Measurements from ENCODE around the gene ST3GAL2.

DNA sequence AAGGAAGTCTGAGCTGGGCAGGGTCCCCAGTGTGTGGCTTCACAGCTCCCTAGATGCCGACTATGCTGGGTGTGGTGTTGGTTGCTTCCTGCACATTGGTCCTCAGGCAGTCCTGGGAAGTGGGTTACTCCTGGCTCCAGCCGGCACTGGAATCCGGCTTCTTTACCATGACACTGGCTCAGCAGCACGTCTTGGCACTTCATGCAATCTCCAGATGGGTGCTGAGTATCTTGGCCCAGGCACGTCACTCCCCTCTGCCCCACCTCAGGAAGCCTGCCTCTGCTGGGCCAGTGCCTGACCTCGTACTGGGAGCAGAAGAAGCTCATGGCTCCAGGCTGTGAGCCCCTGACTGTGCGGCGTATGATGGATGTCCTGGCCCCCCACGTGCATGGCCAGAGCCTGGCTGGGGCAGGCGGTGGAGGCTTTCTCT is 40.0 kb upstream of the ST3GAL2 start:
- no peak for TF ChIP-seq SUZ12 (IDR thresholded peaks at IDR 0.05; ENCODE audit: extremely low read depth, insufficient read depth, insufficient read length)
- TF ChIP-seq YY1 (IDR thresholded peaks at IDR 0.05; ENCODE audit: insufficient read depth, insufficient read length), result no peak
- TF ChIP-seq ZNF274 (IDR thresholded peaks at IDR 0.05; ENCODE audit: low read depth, low read length), result no peak
